Hepatocyte (in vitro differentiated cells): Measurements from ENCODE around the gene PLEKHA5. TPM values are rescaled to one million over a fixed set of nuclear protein-coding genes. Genes with fewer than 3 reads are reported as not detected.
A peak's percentile ranks its signal among the peaks of the same experiment; 100 is the strongest.
"Not testable (repeated sequence)": the region's sequence is repeated elsewhere in the genome, so short reads cannot be mapped to it uniquely, and the experiment has no call there.

Experiments
- DNase-seq: peaks from one replicate; pipeline ENCODE4 v3.0.0-alpha.2; 2016; ENCODE audit warnings: low spot score
- H2AFZ ChIP-seq: fragments of 200-600 bp; sonication (generic); 2 replicates; pipeline ENCODE4 v1.6.0; 2016; ENCODE audit warnings: antibody characterized with exemption, mild to moderate bottlenecking
- H3K27ac ChIP-seq: fragments of 200-600 bp; sonication (generic); 2 replicates; pipeline ENCODE4 v1.5.1; 2016; ENCODE audit warnings: mild to moderate bottlenecking
- H3K27me3 ChIP-seq: fragments of 200-600 bp; sonication (generic); 2 replicates; pipeline ENCODE4 v1.6.1; 2016
- H3K36me3 ChIP-seq: fragments of 200-600 bp; sonication (generic); replicated peaks from 2 replicates; pipeline ENCODE4 v1.5.1; 2016; ENCODE audit warnings: low read depth; ENCODE audit not compliant: insufficient read depth
- H3K4me1 ChIP-seq: fragments of 200-600 bp; sonication (generic); 2 replicates; pipeline ENCODE4 v1.5.1; 2016; ENCODE audit warnings: mild to moderate bottlenecking, moderate library complexity; ENCODE audit not compliant: insufficient read depth
- H3K4me2 ChIP-seq: fragments of 200-600 bp; sonication (generic); 2 replicates; pipeline ENCODE4 v1.6.0; 2016
- H3K4me3 ChIP-seq: fragments of 200-600 bp; sonication (generic); 2 replicates; pipeline ENCODE4 v1.5.1; 2016; ENCODE audit warnings: mild to moderate bottlenecking
- H3K79me2 ChIP-seq: fragments of 200-600 bp; sonication (generic); 2 replicates; pipeline ENCODE4 v1.6.0; 2017; ENCODE audit warnings: mild to moderate bottlenecking
- H3K9me2 ChIP-seq: fragments of 200-600 bp; sonication (generic); replicated peaks from 2 replicates; pipeline ENCODE4 v1.6.0; 2017; ENCODE audit warnings: mild to moderate bottlenecking; ENCODE audit not compliant: insufficient read depth
- H3K9me3 ChIP-seq: fragments of 200-600 bp; sonication (generic); 2 replicates; pipeline ENCODE4 v1.5.1; 2016; ENCODE audit warnings: low read depth, mild to moderate bottlenecking
- H4K20me1 ChIP-seq: fragments of 200-600 bp; sonication (generic); 2 replicates; pipeline ENCODE4 v1.6.0; 2016; ENCODE audit warnings: mild to moderate bottlenecking; ENCODE audit not compliant: insufficient read depth, poor library complexity, severe bottlenecking
- CTCF ChIP-seq: fragments of 200-600 bp; sonication (generic); IDR thresholded peaks from 2 replicates; pipeline ENCODE4 v1.5.1; 2016; ENCODE audit warnings: antibody characterized with exemption, mild to moderate bottlenecking; ENCODE audit not compliant: poor library complexity
- EZH2 ChIP-seq: fragments of 200-600 bp; sonication (generic); IDR thresholded peaks from 2 replicates; pipeline ENCODE4 v1.6.1; 2016; ENCODE audit warnings: antibody characterized with exemption, mild to moderate bottlenecking, borderline replicate concordance
- EZH2phosphoT487 ChIP-seq: fragments of 200-600 bp; sonication (generic); IDR thresholded peaks from one replicate; pipeline ENCODE4 v1.6.1; 2018; ENCODE audit warnings: antibody characterized with exemption, mild to moderate bottlenecking, low read depth, moderate library complexity; ENCODE audit not compliant: unreplicated experiment, severe bottlenecking
- WGBS: methylation state at CpG from one replicate; pipeline ENCODE4 v1.1.6; 2016; ENCODE audit warnings: low lambda C conversion rate; ENCODE audit errors: missing lambda C conversion rate; 5-methylcytosine and 5-hydroxymethylcytosine counted together
- polyA plus RNA-seq: library from polyadenylated mRNA; unstranded; fragments of >200 nt; fragmentation: Nextera tagmentation; extraction: Ambion mirVana; gene quantifications from 2 replicates; pipeline ENCODE4 v1.2.1, GENCODE V29; 2016
- total RNA-seq: library from RNA; depleted of rRNA; stranded (reverse); fragments of >200 nt; gene quantifications from 2 replicates; pipeline ENCODE4 v1.2.3, GENCODE V29; 2014

The PLEKHA5 gene
- total and polyA plus RNA-seq, 2 experiments from 2014 or later, result 32.2 to 39.6 TPM

GRCh38 chr12:19388131-19388549 lies 258.6 kb downstream of the PLEKHA5 start:
- H3K27ac ChIP-seq, result no peak overlapping the region
- H3K4me1 ChIP-seq, result peaks cover 10% of the 10 kb centered on the region
- H3K9me2 ChIP-seq, result no peaks in the 10 kb centered on the region
- TF ChIP-seq EZH2phosphoT487, result no peak
- TF ChIP-seq EZH2, result no peak
- no peak for TF ChIP-seq CTCF
- no peak overlapping the region for H2AFZ ChIP-seq
- H3K27me3 ChIP-seq, result no peaks in the 10 kb centered on the region
- no peaks in the 10 kb centered on the region for H3K36me3 ChIP-seq
- H3K4me2 ChIP-seq, result no peak overlapping the region
- no peaks in the 10 kb centered on the region for H4K20me1 ChIP-seq
- no peaks in the 10 kb centered on the region for H3K79me2 ChIP-seq
- 84% methylated on average over 2 of the region's 2 CpGs for WGBS
- no peaks in the 10 kb centered on the region for H3K9me3 ChIP-seq
- H3K4me3 ChIP-seq, result no peak overlapping the region
- no peak for DNase-seq

- no peaks in the 10 kb centered on the region for H3K9me2 ChIP-seq
- 50% methylated on average over 3 of the region's 3 CpGs for WGBS
- no peak overlapping the region for H3K4me2 ChIP-seq
These were observed 260.6 kb downstream of the PLEKHA5 start for GRCh38 chr12:19390051-19390598.

GRCh38 chr12:19392644-19393043 lies 263.1 kb downstream of the PLEKHA5 start:
- not testable (repeated sequence) for H3K4me1 ChIP-seq, H3K27ac ChIP-seq, H3K27me3 ChIP-seq, H3K79me2 ChIP-seq, H3K4me2 ChIP-seq, H3K4me3 ChIP-seq, H3K36me3 ChIP-seq, H4K20me1 ChIP-seq, H2AFZ ChIP-seq, DNase-seq, H3K9me3 ChIP-seq, H3K9me2 ChIP-seq
- WGBS, result 97% methylated on average over 8 of the region's 8 CpGs

More at GRCh38 chr12:19390051-19390598, 260.6 kb downstream of the PLEKHA5 start:
- Histone ChIP-seq H3K36me3 (no peaks in the 10 kb centered on the region), H3K79me2 (no peaks in the 10 kb centered on the region), H4K20me1 (no peaks in the 10 kb centered on the region), H3K27me3 (no peaks in the 10 kb centered on the region), H3K9me3 (no peaks in the 10 kb centered on the region), H2AFZ (no peak overlapping the region), H3K27ac (peak overlapping the region; percentile 52), H3K4me1 (peaks cover 10% of the 10 kb centered on the region), H3K4me3 (no peak overlapping the region)
- TF ChIP-seq EZH2 (no peak), EZH2phosphoT487 (no peak), CTCF (no peak)
- peak; percentile 41 for DNase-seq

- no peaks in the 10 kb centered on the region for H3K36me3 ChIP-seq
- WGBS, result 61% methylated on average over 2 of the region's 2 CpGs
These were observed 264.9 kb downstream of the PLEKHA5 start for GRCh38 chr12:19394385-19394784.

More at GRCh38 chr12:19394385-19394784, 264.9 kb downstream of the PLEKHA5 start:
- Histone ChIP-seq H4K20me1 (no peaks in the 10 kb centered on the region), H2AFZ (no peak overlapping the region), H3K4me1 (peaks cover 2% of the 10 kb centered on the region), H3K9me2 (no peaks in the 10 kb centered on the region), H3K27me3 (no peaks in the 10 kb centered on the region), H3K27ac (no peak overlapping the region), H3K9me3 (no peaks in the 10 kb centered on the region), H3K79me2 (no peaks in the 10 kb centered on the region), H3K4me2 (no peak overlapping the region), H3K4me3 (no peak overlapping the region)
- DNase-seq, result no peak
- TF ChIP-seq CTCF, result no peak
- no peak for TF ChIP-seq EZH2
- no peak for TF ChIP-seq EZH2phosphoT487
